Endodermal cell (in vitro differentiated cells): Measurements from ENCODE around the gene INO80E. TPM values are rescaled to one million over a fixed set of nuclear protein-coding genes. Genes with fewer than 3 reads are reported as not detected.

Source experiments
- DNase-seq: peaks from one replicate; pipeline ENCODE4 v3.0.0-alpha.2; 2017
- H3K27ac ChIP-seq: 2 replicates; pipeline ENCODE4 v1.5.1; 2013; ENCODE audit warnings: mild to moderate bottlenecking, low read depth, low read length, moderate library complexity
- H3K27me3 ChIP-seq: 2 replicates; pipeline ENCODE4 v1.6.1; 2013; ENCODE audit warnings: mild to moderate bottlenecking, low read length, moderate library complexity; ENCODE audit not compliant: insufficient read depth, control insufficient read depth, poor library complexity, severe bottlenecking
- H3K36me3 ChIP-seq: 2 replicates; pipeline ENCODE4 v1.7.0; 2013; ENCODE audit warnings: mild to moderate bottlenecking, low read length, moderate library complexity; ENCODE audit not compliant: control insufficient read depth, insufficient read depth
- H3K4me1 ChIP-seq: one replicate; pipeline ENCODE4 v1.7.0; 2013; ENCODE audit warnings: low read length; ENCODE audit not compliant: control insufficient read depth, insufficient read depth
- H3K4me3 ChIP-seq: 2 replicates; pipeline ENCODE4 v1.5.1; 2013; ENCODE audit warnings: mild to moderate bottlenecking, low read length, moderate library complexity
- H3K9ac ChIP-seq: 2 replicates; pipeline ENCODE4 v1.6.1; 2013; ENCODE audit warnings: mild to moderate bottlenecking, low read length, moderate library complexity; ENCODE audit not compliant: poor library complexity, severe bottlenecking; ENCODE audit errors: extremely low read depth
- H3K9me3 ChIP-seq: 2 replicates; pipeline ENCODE4 v1.6.1; 2013; ENCODE audit warnings: mild to moderate bottlenecking, low read length, moderate library complexity; ENCODE audit not compliant: control insufficient read depth
- H3K27ac Mint-ChIP-seq: 2 replicates; pipeline ENCODE4 v1.8.0; 2020; ENCODE audit warnings: mixed read lengths
- H3K27me3 Mint-ChIP-seq: 2 replicates; pipeline ENCODE4 v1.8.0; 2021; ENCODE audit warnings: mild to moderate bottlenecking, mixed read lengths; ENCODE audit not compliant: insufficient read depth
- H3K36me3 Mint-ChIP-seq: 2 replicates; pipeline ENCODE4 v1.8.0; 2020; ENCODE audit warnings: low read depth, mixed read lengths
- H3K4me1 Mint-ChIP-seq: 2 replicates; pipeline ENCODE4 v1.8.0; 2020; ENCODE audit warnings: mixed read lengths
- H3K4me3 Mint-ChIP-seq: 2 replicates; pipeline ENCODE4 v1.8.0; 2020; ENCODE audit warnings: mild to moderate bottlenecking, moderate library complexity, mixed read lengths
- H3K9me3 Mint-ChIP-seq: 2 replicates; pipeline ENCODE4 v1.8.0; 2020; ENCODE audit warnings: mild to moderate bottlenecking, mixed read lengths
- CTCF ChIP-seq: fragments of 200-600 bp; sonication (generic); conservative IDR thresholded peaks from 2 replicates; pipeline ENCODE4 v1.5.0; 2021; ENCODE audit warnings: antibody characterized with exemption, mild to moderate bottlenecking
- WGBS, 2 experiments: methylation state at CpG; one replicate each; pipeline versions ENCODE4 v1.1.5 to v1.1.7; 2013; ENCODE audit warnings: missing lambda C conversion rate in 2 of 2, mixed read lengths in 1 of 2; ENCODE audit not compliant: insufficient coverage in 1 of 2, insufficient read length in 1 of 2; 5-methylcytosine and 5-hydroxymethylcytosine counted together
- total RNA-seq, 2 donors: library from RNA; stranded (reverse); fragmentation: NEBNext Ultra II Directional in 1 of 2; extraction: Animal tissue kit (Norgen Biotek cat#: 25700) in 1 of 2; gene quantifications; 2 replicates in 1 of 2; 3 replicates in 1 of 2; pipeline ENCODE4 v1.2.1, GENCODE V29; 2021

The INO80E gene
- total RNA-seq, 2 donors from 2014 or later, result 77.4 to 80.1 TPM

DNA sequence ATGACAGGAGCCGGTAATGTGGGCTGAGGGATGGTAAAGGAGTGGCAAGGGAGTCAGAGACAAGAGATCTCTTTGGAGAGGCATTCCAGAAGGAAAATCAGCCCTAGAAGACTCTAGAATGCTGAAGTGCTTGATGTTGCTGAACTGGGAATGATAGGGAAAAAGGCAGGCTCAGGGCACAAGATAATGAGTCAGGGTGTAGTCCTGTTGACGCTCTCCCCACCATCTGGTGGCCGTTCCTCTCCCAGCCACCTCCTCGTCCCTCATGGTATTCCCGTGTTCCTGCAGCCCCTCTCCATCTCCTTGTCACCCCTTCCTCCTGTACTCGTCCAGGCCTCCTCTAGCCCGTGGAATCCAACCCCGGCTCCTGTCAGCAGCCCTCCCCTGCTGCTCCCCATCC, 58.4 kb downstream of the INO80E start:
- H3K4me3 Mint-ChIP-seq, result peak overlapping the region; percentile 72
- 76 to 88% methylated on average over 8 of the region's 8 CpGs for WGBS, 2 experiments
- Histone ChIP-seq H3K9ac (no peak overlapping the region), H3K4me1 (no peaks in the 10 kb centered on the region), H3K36me3 (peaks cover 3% of the 10 kb centered on the region), H3K27me3 (no peaks in the 10 kb centered on the region), H3K27ac (no peak overlapping the region), H3K4me3 (no peak overlapping the region), H3K9me3 (no peaks in the 10 kb centered on the region)
- no peak for DNase-seq
- TF ChIP-seq CTCF, result no peak
- peaks cover 4% of the 10 kb centered on the region for H3K4me1 Mint-ChIP-seq
- no peaks in the 10 kb centered on the region for H3K9me3 Mint-ChIP-seq
- peaks cover 10% of the 10 kb centered on the region for H3K27me3 Mint-ChIP-seq
- no peak overlapping the region for H3K27ac Mint-ChIP-seq
- H3K36me3 Mint-ChIP-seq, result peaks cover under 1% of the 10 kb centered on the region

DNA sequence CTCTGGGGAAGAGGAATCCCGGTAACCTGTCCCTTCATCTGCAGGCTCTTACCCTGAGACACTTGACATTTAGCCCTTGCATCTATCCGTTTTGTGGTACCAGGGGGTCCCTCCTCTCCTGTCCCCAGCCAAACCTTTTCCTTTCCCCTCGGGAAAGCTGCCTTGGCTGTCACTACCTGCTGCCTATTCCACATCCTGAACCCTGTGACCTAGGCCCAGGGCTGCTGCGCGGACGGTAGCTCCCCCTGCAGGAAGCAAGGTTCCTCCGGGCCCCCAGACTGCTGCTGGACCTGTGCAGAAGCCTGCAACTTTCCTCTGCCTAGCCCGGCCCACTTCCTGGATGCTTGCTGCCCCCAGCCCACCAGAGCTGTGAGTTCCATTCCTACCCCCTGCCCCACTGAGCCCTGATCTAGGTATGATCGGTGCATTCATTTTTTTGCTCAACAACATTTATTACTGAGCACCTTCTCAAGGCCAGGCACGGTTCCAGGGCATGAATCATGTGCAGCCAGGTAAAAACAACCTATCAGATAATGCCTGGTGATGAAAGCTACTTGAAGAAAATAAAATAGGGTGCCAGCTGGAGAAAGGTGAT, 59.0 kb downstream of the INO80E start:
- no peak overlapping the region for H3K9ac ChIP-seq
- Mint-ChIP-seq H3K4me3 (peak overlapping the region; percentile 72), H3K9me3 (no peaks in the 10 kb centered on the region), H3K36me3 (peaks cover 3% of the 10 kb centered on the region), H3K4me1 (peaks cover 4% of the 10 kb centered on the region), H3K27ac (no peak overlapping the region), H3K27me3 (peaks cover 10% of the 10 kb centered on the region)
- H3K4me1 ChIP-seq, result no peaks in the 10 kb centered on the region
- DNase-seq, result peak; percentile 95
- TF ChIP-seq CTCF, result peak; percentile 84
- H3K9me3 ChIP-seq, result no peaks in the 10 kb centered on the region
- H3K4me3 ChIP-seq, result no peak overlapping the region
- 30 to 35% methylated on average over 9 to 10 of the region's 10 CpGs for WGBS, 2 experiments
- peaks cover 3% of the 10 kb centered on the region for H3K36me3 ChIP-seq
- H3K27me3 ChIP-seq, result no peaks in the 10 kb centered on the region
- no peak overlapping the region for H3K27ac ChIP-seq

Other genes starting within 250 kb of the INO80E start
- not detected for gene ZG16, start 218.0 kb upstream of the INO80E start, total RNA-seq
- gene KIF22, start 205.5 kb upstream of the INO80E start, total RNA-seq, result 100 to 1,000 TPM in 1 of 2 donors, 10 to 100 TPM in 1; 94.7 to 130 TPM
- 100 to 1,000 TPM; 320 to 325 TPM for gene MAZ, start 189.7 kb upstream of the INO80E start, total RNA-seq
- gene PRRT2, start 184.0 kb upstream of the INO80E start, total RNA-seq, result 10 to 100 TPM in 1 of 2 donors, 1 to 10 TPM in 1; 8.2 to 15.7 TPM
- gene PAGR1, start 180.1 kb upstream of the INO80E start, total RNA-seq, result 10 to 100 TPM; 43.0 to 65.7 TPM
- gene MVP, start 175.8 kb upstream of the INO80E start, total RNA-seq, result 1 to 10 TPM; 3.0 to 8.0 TPM
- 10 to 100 TPM; 63.4 to 68.4 TPM for gene CDIPT, start 133.0 kb upstream of the INO80E start, total RNA-seq
- 10 to 100 TPM; 44.0 to 52.1 TPM for gene SEZ6L2, start 96.7 kb upstream of the INO80E start, total RNA-seq
- gene ASPHD1, start 95.8 kb upstream of the INO80E start, total RNA-seq, result 1 to 10 TPM; 6.1 to 8.7 TPM
- 10 to 100 TPM; 21.5 to 27.5 TPM for gene KCTD13, start 70.0 kb upstream of the INO80E start, total RNA-seq
- 100 to 1,000 TPM; 122 to 136 TPM for gene TMEM219, start 34.2 kb upstream of the INO80E start, total RNA-seq
- gene TAOK2, start 22.4 kb upstream of the INO80E start, total RNA-seq, result 10 to 100 TPM; 44.6 to 50.2 TPM
- 10 to 100 TPM in 1 of 2 donors, 1 to 10 TPM in 1; 9.4 to 13.9 TPM for gene HIRIP3, start 624 bp upstream of the INO80E start, total RNA-seq
- gene DOC2A, start 14.8 kb downstream of the INO80E start, total RNA-seq, result 1 to 10 TPM; 6.2 to 9.9 TPM
- gene C16orf92, start 27.0 kb downstream of the INO80E start, total RNA-seq, result not detected
- gene TLCD3B, start 35.0 kb downstream of the INO80E start, total RNA-seq, result 1 to 10 TPM; 3.3 to 3.5 TPM
- gene ALDOA, start 69.5 kb downstream of the INO80E start, total RNA-seq, result 100 to 1,000 TPM; 645 to 652 TPM
- 100 to 1,000 TPM; 150 to 151 TPM for gene PPP4C, start 79.8 kb downstream of the INO80E start, total RNA-seq
- 1 to 10 TPM; 3.0 to 6.3 TPM for gene TBX6, start 95.7 kb downstream of the INO80E start, total RNA-seq
- 10 to 100 TPM; 42.0 to 57.2 TPM for gene YPEL3, start 100.0 kb downstream of the INO80E start, total RNA-seq
- gene GDPD3, start 117.3 kb downstream of the INO80E start, total RNA-seq, result 1 to 10 TPM; 2.7 to 6.5 TPM
- gene MAPK3, start 127.0 kb downstream of the INO80E start, total RNA-seq, result 10 to 100 TPM; 53.8 to 62.0 TPM
- gene CORO1A, start 187.4 kb downstream of the INO80E start, total RNA-seq, result 1 to 10 TPM in 1 of 2 donors, under 1 TPM in 1; 0.93 to 2.1 TPM
- gene BOLA2B, start 197.4 kb downstream of the INO80E start, total RNA-seq, result 100 to 1,000 TPM; 125 to 134 TPM
- 10 to 100 TPM; 37.7 to 48.8 TPM for gene SLX1A, start 197.6 kb downstream of the INO80E start, total RNA-seq
- gene SULT1A3, start 203.0 kb downstream of the INO80E start, total RNA-seq, result 10 to 100 TPM; 14.5 to 22.1 TPM